ENCODE data around the gene BRSK1.

The BRSK1 gene

GRCh38 chr19:55329791-55330190, 46.0 kb downstream of the BRSK1 start:
- DNase-seq (ENCODE audit: low read depth), result peak; percentile 63

GRCh38 chr19:55333870-55334269, 50.1 kb downstream of the BRSK1 start:
- DNase-seq (ENCODE audit: low read depth), result no peak

DNA sequence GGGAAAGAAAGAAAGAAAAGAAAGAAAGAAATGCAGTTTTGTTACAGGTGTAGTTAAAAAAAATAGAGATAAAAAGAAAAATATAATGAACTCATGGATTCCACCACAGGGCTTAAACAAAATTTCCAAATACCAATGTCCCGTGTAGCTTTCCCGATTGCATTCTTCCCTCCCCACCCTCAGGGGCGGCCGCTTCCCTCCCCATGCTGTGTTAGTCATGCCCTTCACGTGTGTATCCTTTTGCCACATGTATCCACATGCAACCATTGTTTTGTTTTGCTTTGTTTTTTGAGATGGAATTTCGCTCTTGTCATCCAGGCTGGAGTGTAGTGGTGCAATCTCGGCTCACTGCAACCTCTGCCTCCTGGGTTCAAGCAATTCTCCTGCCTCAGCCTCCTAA, 52.3 kb downstream of the BRSK1 start:
- peak; percentile 53 for DNase-seq (ENCODE audit: low read depth)

DNA sequence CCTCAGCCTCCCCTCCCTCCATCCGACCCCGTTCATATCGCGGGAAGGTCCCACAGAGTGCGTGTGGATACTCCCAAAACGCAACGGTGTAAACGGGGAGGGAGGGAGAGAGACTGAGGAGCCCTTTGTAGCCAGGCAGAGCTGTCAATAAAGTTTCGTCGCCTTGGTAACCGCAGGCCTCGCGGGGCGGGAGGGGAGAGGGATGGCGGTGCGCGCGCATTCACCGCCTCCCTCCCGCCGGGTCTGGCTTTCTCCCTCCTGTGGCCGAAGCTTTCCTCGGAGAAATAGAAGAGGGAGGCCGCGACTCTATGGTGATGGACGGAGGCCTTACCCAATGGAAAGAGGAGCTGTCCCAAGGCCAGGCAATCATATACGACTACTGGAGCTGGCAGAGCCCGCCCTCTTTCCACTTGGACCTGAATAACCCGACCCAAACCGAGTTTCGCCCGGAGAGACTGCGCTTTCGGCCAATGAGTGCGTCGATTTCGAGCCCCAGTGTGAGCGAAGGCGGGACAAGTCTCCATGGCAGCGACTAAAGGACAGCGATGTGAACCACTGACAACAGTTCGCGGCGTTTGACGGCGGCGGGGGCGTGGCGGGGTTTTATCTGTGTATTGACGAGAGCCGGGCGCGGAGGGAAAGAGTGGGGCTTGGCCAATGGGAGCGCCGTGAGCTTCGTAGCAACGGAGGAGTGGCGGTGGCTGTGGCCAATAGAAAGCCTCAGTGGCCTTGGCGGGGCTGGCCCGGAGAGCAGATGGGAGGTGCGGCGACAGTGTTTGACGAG, 55.5 kb downstream of the BRSK1 start, which contains the start of gene KMT5C:
Gene KMT5C, plus strand, starts transcription at position 772 of the 784 bp plus-strand sequence. CDS start 2,061 bp downstream, outside the sequence.
- peak; percentile 100 for DNase-seq (ENCODE audit: low read depth)

- no peak for DNase-seq (ENCODE audit: low read depth)
Measured at GRCh38 chr19:55339889-55340783, 56.3 kb downstream of the BRSK1 start.

DNA sequence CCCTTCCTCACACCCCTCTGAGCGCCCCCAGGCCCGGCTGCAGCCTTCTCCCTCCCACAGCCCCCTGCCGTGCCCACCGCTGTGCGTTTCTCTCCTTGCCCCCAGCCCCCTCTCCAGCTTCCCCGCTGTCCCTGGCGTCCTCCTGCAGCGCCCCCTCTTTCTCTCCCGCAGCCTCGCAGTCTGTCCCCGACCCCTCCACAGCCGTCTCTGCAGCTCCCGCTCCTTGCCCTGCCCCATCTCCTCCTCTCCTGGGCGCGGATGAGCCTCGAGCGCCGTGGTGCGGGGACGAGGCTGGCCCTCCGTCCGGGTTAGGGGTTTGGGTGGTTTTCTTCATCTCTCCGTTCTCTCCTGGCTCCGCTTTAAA, 57.0 kb downstream of the BRSK1 start:
- DNase-seq (ENCODE audit: low read depth), result no peak

- DNase-seq (ENCODE audit: low read depth), result peak; percentile 75
Measured at GRCh38 chr19:55341171-55341588, 57.4 kb downstream of the BRSK1 start.

GRCh38 chr19:55341595-55342531, 58.1 kb downstream of the BRSK1 start:
- no peak for DNase-seq (ENCODE audit: low read depth)

GRCh38 chr19:55344444-55344843, 60.6 kb downstream of the BRSK1 start:
- DNase-seq (ENCODE audit: low read depth), result peak; percentile 29

- DNase-seq (ENCODE audit: low read depth), result no peak
Measured at GRCh38 chr19:55345101-55345817, 61.5 kb downstream of the BRSK1 start.

DNA sequence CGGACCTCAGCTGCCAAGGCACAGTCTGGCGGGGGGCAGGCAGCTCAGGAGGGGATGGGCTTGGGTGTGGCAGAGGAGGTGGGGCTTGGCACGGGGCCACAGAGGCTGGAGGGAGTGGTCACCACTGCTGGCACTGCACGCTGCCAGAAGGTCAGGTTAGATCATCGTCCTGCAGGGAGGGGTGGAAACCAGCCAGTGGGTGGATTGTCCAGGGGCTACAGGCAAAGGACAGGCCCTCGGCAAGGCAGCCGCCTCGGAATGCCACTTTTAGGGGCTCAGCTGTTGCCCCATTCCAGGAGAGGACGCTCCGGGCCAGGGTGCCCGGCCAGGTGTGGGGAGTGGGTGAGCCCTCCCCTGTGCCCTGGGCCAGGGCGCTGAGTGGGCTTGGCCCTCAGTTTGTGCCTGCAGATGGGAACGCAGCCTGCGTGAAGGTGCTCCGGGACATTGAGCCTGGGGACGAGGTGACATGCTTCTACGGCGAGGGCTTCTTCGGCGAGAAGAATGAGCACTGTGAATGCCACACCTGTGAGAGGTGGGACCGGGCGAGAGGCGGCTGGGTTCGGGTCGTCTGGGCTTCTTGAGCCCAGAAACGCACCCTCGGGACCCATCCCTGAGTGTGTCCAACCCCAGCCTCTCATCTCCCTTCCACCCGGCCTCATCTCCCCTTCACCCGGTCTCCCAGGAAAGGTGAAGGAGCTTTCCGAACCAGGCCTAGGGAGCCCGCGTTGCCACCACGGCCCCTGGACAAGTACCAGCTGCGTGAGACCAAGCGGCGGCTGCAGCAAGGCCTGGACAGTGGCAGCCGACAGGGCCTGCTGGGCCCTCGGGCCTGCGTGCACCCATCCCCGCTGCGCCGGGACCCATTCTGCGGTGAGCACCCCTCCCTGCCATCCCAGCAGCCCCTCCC, 62.3 kb downstream of the BRSK1 start:
- no peak for DNase-seq (ENCODE audit: low read depth)

DNA sequence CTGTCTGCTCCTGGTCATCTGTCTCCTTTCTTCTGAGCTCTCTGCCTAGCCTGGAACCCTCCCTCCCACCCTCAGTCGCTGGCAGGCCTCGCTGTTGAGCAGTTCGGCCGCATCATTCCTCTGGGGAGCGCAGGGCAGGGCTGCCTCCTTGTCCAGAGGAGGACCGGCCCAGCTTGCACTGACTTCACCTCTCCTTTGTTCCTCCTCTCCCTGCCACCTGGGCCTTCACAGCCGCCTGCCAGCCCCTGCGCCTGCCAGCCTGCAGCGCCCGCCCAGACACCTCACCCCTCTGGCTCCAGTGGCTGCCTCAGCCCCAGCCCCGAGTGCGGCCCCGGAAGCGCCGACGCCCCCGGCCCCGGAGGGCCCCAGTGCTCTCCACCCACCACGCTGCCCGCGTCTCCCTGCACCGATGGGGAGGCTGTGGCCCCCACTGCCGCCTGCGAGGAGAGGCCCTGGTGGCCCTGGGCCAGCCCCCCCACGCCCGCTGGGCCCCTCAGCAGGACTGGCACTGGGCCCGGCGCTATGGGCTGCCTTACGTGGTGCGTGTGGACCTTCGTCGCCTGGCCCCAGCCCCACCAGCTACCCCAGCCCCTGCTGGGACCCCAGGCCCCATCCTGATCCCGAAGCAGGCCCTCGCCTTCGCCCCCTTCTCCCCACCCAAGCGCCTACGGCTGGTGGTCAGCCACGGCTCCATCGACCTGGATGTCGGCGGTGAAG, 63.1 kb downstream of the BRSK1 start:
- DNase-seq (ENCODE audit: low read depth), result no peak

GRCh38 chr19:55347442-55348009, 63.7 kb downstream of the BRSK1 start:
- DNase-seq (ENCODE audit: low read depth), result no peak

GRCh38 chr19:55348317-55349034, 64.7 kb downstream of the BRSK1 start:
- DNase-seq (ENCODE audit: low read depth), result no peak

DNA sequence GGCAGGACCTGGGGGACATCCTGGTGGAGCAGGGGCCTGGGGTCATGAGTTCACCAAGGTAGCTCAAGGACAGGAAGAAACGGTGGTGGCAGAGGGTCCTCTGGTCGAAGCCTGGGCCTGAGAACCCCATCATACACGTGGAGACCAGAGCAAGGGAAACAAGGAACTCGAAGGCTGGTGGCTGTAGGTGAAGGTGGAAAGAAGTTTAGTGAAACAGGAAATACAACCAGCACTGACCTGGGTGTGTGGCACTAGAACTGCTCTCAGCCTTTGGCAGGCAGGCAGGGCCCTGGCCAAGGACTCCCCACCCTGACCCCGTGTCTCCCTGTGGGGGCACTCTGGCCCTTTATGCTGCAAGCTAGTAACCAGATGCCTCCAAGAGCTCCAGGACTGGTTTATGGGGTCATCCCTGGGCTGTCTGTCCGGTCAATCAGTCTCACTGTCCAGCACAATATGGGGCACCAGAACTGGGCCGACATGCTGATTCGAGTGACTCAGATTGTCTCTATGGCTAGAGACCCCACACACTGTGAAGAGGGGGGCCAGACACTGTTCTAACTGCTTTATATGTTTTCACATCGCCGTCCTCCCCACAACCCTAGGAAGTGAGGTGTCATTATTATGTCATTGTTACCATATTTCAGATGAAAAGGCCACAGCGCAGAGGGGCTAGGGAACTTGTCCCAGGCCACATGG, 67.0 kb downstream of the BRSK1 start:
- no peak for DNase-seq (ENCODE audit: low read depth)

- no peak for DNase-seq (ENCODE audit: low read depth)
Measured at GRCh38 chr19:55352040-55352439, 68.2 kb downstream of the BRSK1 start.

DNA sequence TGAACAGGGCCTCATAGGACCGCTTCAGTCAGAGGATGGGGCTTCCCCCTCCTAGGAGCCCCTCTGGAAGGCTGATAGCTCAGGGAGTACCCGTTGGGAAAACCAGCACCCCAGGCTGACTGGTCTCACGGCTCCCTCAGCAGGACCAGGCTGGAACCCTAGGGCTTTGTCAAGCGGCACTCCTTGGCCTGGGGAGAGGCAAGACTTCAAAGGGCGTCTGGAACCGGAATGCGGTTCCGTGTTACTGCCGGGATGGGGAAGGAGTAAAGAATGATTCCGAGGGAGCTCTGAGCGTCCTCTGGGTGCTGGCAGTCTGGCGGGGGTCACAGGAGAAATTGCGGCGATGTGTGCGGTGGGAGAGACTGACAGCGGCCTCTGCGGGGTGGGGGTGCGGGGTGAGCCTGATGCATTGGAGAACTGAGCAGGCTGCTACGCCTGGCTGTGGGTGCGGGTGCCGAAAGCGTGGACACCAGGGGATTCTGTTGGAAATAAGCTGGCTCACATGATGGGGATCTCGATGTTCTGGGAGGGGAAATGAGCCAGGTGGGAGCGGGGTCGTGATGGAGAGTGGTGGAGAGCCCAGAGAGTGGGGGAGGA, 68.8 kb downstream of the BRSK1 start:
- no peak for DNase-seq (ENCODE audit: low read depth)
